Measurements from ENCODE around the gene EPB42. TPM values are rescaled to one million over a fixed set of nuclear protein-coding genes. Genes with fewer than 3 reads are reported as not detected.

The EPB42 gene
- total RNA-seq, 1 donor from 2014 or later = not detected

GRCh38 chr15:43253431-43254403 is 32.9 kb upstream of the EPB42 start:
- peaks cover 32% of the 10 kb centered on the region for H3K4me1 Mint-ChIP-seq (ENCODE audit: low read depth)
- no peaks in the 10 kb centered on the region for H3K36me3 Mint-ChIP-seq (ENCODE audit: low read depth)
- H3K27ac Mint-ChIP-seq (ENCODE audit: unreplicated experiment) = peak overlapping the region; percentile 35
- no peak for TF ChIP-seq CTCF (IDR thresholded peaks at IDR 0.05)
- H3K9me3 Mint-ChIP-seq (ENCODE audit: low read depth) = no peaks in the 10 kb centered on the region
- H3K4me3 Mint-ChIP-seq (ENCODE audit: unreplicated experiment) = no peak overlapping the region
- H3K27me3 Mint-ChIP-seq (ENCODE audit: low read depth) = peaks cover 17% of the 10 kb centered on the region
- no peak for DNase-seq (ENCODE audit: low spot score)

GRCh38 chr15:43251871-43252250 is 31.0 kb upstream of the EPB42 start:
- Mint-ChIP-seq H3K4me1 (ENCODE audit: low read depth) (peaks cover 35% of the 10 kb centered on the region), H3K4me3 (ENCODE audit: unreplicated experiment) (no peak overlapping the region), H3K27me3 (ENCODE audit: low read depth) (peaks cover 14% of the 10 kb centered on the region), H3K9me3 (ENCODE audit: low read depth) (no peaks in the 10 kb centered on the region), H3K27ac (ENCODE audit: unreplicated experiment) (peak overlapping the region; percentile 33), H3K36me3 (ENCODE audit: low read depth) (no peaks in the 10 kb centered on the region)
- TF ChIP-seq CTCF (IDR thresholded peaks at IDR 0.05) = no peak
- DNase-seq (ENCODE audit: low spot score) = no peak

GRCh38 chr15:43251185-43251870 is 30.5 kb upstream of the EPB42 start:
- H3K9me3 Mint-ChIP-seq (ENCODE audit: low read depth) = no peaks in the 10 kb centered on the region
- DNase-seq (ENCODE audit: low spot score) = no peak
- H3K4me3 Mint-ChIP-seq (ENCODE audit: unreplicated experiment) = no peak overlapping the region
- no peak overlapping the region for H3K27ac Mint-ChIP-seq (ENCODE audit: unreplicated experiment)
- TF ChIP-seq CTCF (IDR thresholded peaks at IDR 0.05) = no peak
- no peaks in the 10 kb centered on the region for H3K36me3 Mint-ChIP-seq (ENCODE audit: low read depth)
- peaks cover 14% of the 10 kb centered on the region for H3K27me3 Mint-ChIP-seq (ENCODE audit: low read depth)
- peaks cover 35% of the 10 kb centered on the region for H3K4me1 Mint-ChIP-seq (ENCODE audit: low read depth)

- Mint-ChIP-seq H3K27ac (ENCODE audit: unreplicated experiment) (no peak overlapping the region), H3K36me3 (ENCODE audit: low read depth) (no peaks in the 10 kb centered on the region), H3K9me3 (ENCODE audit: low read depth) (no peaks in the 10 kb centered on the region), H3K4me3 (ENCODE audit: unreplicated experiment) (no peak overlapping the region), H3K4me1 (ENCODE audit: low read depth) (peaks cover 35% of the 10 kb centered on the region), H3K27me3 (ENCODE audit: low read depth) (peaks cover 12% of the 10 kb centered on the region)
- TF ChIP-seq CTCF (IDR thresholded peaks at IDR 0.05) = no peak
- no peak for DNase-seq (ENCODE audit: low spot score)
Observed at GRCh38 chr15:43250785-43251184, 30.0 kb upstream of the EPB42 start.

GRCh38 chr15:43249699-43250203 is 28.9 kb upstream of the EPB42 start:
- peaks cover 35% of the 10 kb centered on the region for H3K4me1 Mint-ChIP-seq (ENCODE audit: low read depth)
- H3K4me3 Mint-ChIP-seq (ENCODE audit: unreplicated experiment) = no peak overlapping the region
- no peak for TF ChIP-seq CTCF (IDR thresholded peaks at IDR 0.05)
- H3K27me3 Mint-ChIP-seq (ENCODE audit: low read depth) = peaks cover 12% of the 10 kb centered on the region
- H3K36me3 Mint-ChIP-seq (ENCODE audit: low read depth) = no peaks in the 10 kb centered on the region
- DNase-seq (ENCODE audit: low spot score) = no peak
- H3K9me3 Mint-ChIP-seq (ENCODE audit: low read depth) = no peaks in the 10 kb centered on the region
- H3K27ac Mint-ChIP-seq (ENCODE audit: unreplicated experiment) = peak overlapping the region; percentile 73
